HG03460 (cell line): ENCODE measurements around the gene CORO6.
"Not testable (repeated sequence)": the region's sequence is repeated elsewhere in the genome, so short reads cannot be mapped to it uniquely, and the experiment has no call there.

Experiments used
- ATAC-seq: cut with Tn5 transposase; IDR thresholded peaks from one replicate; pipeline ENCODE4 v1.9.1; 2021; ENCODE audit not compliant: unreplicated experiment

Gene CORO6

DNA sequence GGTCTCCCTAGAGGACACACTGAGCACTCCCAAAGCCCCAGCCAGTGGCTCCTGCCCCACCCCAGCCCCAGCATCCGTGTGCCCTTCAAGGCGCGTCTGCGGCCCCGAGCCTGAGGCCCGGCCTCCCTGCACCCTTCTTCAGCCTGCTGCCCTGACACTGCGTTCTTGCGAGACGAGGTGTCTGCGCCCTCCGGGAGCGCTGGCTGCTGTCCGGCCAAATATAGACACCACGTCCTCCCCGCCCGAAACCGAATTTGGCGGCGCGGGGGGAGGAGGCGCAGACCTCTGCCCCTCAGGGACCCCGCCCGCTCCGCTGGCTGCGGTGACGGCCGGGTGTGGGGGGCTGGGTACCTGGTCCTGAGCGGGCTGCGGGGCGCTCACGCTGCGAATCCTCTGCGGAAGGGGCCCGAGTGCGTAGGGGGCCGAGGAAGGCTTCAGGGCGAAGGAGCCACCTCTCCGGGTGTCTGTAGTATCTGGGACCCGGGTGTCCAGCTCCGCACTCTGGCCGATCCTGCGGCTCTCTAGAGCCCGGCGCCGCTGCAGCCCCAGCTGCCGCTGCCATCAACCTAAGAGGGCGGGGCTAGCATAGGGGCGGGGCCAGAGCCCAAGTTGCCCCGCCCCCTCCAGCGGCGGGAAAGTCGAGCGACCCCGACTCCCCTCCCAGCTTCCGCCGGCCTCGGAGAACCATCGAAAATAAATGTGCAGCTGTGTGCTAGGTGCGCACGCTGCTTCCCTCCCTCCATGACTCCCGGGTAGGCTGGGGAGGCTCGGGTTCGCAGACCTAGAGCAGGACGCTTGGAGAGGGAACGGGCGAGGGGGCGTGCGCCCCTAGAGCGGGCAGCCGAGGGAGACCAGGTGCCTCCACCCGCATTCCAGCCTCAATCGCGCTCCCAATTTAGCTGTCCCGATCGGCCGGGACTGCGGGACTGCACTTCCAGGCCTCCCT is at the start of gene CORO6:
Gene CORO6 (minus strand): TSS at position 576 of the 946 bp plus-strand sequence. CDS start 1,491 bp downstream, outside the sequence.
- peak; percentile 57 for ATAC-seq

DNA sequence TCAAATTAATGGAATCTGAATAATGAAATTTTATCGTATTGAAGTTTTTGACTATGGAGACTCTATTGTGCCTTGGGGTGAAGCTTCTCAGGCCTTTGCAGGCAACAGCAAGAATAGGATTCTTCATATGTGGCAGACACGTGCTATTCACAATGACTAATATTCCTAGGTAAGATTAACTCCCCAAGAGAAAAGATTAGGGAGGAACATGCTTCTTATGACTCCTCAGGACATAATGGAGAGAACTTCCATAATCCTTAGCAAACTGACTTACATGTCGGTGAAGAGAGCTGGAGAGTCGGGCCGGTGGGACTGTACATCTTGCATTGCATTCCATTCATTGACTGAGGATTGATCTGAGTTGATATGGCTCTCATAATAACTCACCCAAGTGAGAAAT is 48.9 kb upstream of the CORO6 start:
- no peak for ATAC-seq

DNA sequence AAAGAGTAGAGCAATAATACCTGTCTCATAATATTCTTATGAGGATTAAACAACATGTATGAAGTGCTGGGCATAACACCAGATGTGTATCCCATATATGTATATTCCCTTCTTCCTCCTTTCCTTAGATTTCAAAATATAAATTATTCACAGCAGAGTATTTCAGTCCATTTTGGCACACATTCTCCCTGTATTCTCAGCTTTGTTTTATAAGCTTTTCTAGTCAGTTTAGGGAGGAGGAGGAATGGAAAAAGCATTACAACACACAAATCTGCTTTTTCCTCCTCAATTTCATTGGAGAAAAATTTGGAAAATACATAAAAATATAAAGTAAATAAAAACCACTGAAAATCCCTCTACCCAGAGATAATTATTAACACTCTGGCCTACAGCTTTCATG is 46.6 kb upstream of the CORO6 start:
- no peak for ATAC-seq

- ATAC-seq = no peak
Measured at GRCh38 chr17:29667969-29668368, 45.3 kb upstream of the CORO6 start.

- ATAC-seq = no peak
Measured at GRCh38 chr17:29665481-29665810, 42.7 kb upstream of the CORO6 start.

DNA sequence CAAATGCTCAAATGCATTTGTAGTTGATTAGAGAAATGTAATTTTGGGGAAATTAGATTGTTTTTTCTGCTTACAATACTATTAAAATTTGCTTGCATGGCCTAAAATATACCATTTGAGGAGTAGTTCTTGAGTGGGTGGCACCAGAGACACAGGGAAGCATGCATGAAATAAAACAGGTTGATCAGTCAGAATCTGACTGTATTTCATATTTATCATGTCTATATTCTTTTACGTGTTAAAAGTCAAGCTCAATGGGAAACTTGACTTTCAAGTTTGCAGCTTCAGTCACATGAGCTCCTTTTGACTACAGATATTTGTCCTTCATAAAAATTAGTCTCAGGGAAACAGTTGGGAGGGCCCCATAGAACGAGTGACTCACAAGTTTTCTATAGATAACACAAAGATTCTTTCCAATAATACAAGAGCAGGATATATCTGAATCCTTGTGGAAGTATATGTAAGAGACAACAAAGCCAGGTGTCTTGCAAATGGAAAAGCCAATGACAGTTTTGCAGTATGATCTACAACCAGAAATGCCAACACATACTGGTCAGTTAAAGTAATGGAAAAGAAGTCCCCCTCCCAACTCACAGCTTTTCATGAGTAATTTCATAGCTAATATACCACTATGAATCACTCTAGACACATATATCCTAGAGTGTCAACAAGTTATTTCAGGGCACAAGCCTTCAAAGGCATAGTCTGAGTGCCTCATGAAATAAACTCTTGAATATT is 42.2 kb upstream of the CORO6 start:
- ATAC-seq = no peak

GRCh38 chr17:29663155-29663554 is 40.4 kb upstream of the CORO6 start:
- ATAC-seq = no peak

GRCh38 chr17:29661213-29661612 is 38.5 kb upstream of the CORO6 start:
- ATAC-seq = no peak

- ATAC-seq = no peak
Measured at GRCh38 chr17:29659155-29659554, 36.4 kb upstream of the CORO6 start.

- ATAC-seq = no peak
Measured at GRCh38 chr17:29655323-29655722, 32.6 kb upstream of the CORO6 start.

GRCh38 chr17:29653995-29654714 is 31.4 kb upstream of the CORO6 start:
- ATAC-seq = no peak

- ATAC-seq = no peak
Measured at GRCh38 chr17:29652976-29653375, 30.3 kb upstream of the CORO6 start.

GRCh38 chr17:29651913-29652312 is 29.2 kb upstream of the CORO6 start:
- not testable (repeated sequence) for ATAC-seq

DNA sequence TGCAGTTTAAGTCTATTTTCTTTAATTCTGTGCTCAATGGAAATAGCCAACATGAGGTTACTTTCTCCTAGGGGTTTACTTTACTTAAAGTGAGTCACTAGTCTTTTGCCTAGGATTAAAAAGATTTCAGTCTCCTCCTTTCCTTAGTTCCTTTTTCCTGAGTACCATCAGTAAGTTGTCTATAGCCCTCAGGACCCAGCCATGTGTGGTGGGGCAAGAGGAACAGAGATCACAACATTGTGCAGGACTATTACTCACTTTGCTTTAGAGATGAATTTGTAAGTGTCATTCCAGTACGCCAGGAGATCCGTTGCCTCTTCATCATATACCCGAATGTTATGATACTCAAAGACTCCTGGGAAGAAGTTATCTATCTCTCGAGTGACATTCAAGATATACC is 27.7 kb upstream of the CORO6 start:
- ATAC-seq = no peak

- ATAC-seq = no peak
Measured at GRCh38 chr17:29649359-29649758, 26.6 kb upstream of the CORO6 start.

DNA sequence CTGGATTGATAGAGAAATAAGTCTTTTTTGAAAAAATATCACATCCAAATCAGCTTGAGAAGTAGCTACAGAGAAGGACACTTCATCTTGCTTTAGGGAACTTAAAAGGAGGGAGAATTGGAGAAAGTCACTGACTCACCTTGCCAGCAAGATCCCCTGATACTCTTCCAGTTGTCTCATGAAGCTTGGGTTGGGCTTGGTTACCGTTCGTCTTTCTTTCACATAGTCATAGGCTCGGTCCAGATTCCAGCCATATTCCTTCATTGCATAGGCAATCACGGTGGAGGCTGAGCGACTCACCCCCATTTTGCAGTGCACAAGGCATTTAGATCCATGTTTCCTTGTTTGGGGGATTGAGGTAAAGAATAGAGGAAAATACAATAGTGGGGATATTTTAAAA is 25.3 kb upstream of the CORO6 start:
- ATAC-seq = no peak

GRCh38 chr17:29645515-29646051 is 22.9 kb upstream of the CORO6 start:
- ATAC-seq = no peak

- ATAC-seq = no peak
Measured at GRCh38 chr17:29643817-29644160, 21.1 kb upstream of the CORO6 start.

- no peak for ATAC-seq
Measured at GRCh38 chr17:29642171-29642611, 19.5 kb upstream of the CORO6 start.

DNA sequence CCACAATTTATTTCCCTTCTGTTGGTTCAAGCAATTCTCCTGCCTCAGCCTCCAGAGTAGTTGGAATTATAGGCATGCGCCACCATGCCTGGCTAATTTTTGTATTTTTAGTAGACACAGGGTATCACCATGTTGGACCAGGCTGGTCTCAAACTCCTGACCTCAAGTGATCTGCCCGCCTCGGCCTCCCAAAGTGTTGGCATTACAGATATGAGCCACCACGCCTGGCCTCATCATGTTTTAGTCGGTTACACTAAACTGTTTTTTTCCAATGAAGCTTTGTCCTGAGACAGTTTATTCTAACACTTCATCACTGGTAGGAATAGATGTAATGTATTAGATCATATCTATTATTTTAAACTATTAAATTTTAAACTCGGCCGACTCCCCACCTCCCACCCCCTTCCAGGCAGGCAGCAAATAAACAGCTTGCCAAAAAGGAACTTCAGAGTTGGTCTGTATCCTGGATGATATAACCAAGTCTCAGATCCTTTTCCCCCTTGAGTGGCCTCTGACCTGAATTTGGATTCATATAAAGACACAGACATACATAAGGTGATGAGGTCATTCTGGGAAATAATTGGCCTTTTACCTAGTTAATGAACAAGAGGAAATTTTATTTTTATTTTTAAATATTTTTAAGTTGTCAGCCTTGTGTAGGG is 18.4 kb upstream of the CORO6 start:
- ATAC-seq = no peak

GRCh38 chr17:29640413-29640812 is 17.7 kb upstream of the CORO6 start:
- no peak for ATAC-seq
